Forelimb muscle (tissue), 1 donor: ENCODE measurements around the gene TOP2A. TPM values are rescaled to one million over a fixed set of nuclear protein-coding genes. Genes with fewer than 3 reads are reported as not detected.
A peak's percentile ranks its signal among the peaks of the same experiment; 100 is the strongest.

ENCODE experiments used
- DNase-seq: peaks from one replicate; pipeline ENCODE4 v3.0.0-alpha.2; 2013; ENCODE audit warnings: low read depth
- polyA plus RNA-seq: library from polyadenylated mRNA; unstranded; fragments of 120-200 nt; gene quantifications from one replicate; pipeline ENCODE4 v1.2.1, GENCODE V29; 2013; ENCODE audit not compliant: insufficient read length

Gene TOP2A
- 53.9 TPM for polyA plus RNA-seq

GRCh38 chr17:40417609-40418427, at the start of gene TOP2A:
TOP2A (minus strand) TSS chr17:40417896; CDS start chr17:40417791, 105 bp downstream.
- DNase-seq = peak; percentile 100

- DNase-seq = no peak
Measured at GRCh38 chr17:40467281-40467867, 49.7 kb upstream of the TOP2A start.

DNA sequence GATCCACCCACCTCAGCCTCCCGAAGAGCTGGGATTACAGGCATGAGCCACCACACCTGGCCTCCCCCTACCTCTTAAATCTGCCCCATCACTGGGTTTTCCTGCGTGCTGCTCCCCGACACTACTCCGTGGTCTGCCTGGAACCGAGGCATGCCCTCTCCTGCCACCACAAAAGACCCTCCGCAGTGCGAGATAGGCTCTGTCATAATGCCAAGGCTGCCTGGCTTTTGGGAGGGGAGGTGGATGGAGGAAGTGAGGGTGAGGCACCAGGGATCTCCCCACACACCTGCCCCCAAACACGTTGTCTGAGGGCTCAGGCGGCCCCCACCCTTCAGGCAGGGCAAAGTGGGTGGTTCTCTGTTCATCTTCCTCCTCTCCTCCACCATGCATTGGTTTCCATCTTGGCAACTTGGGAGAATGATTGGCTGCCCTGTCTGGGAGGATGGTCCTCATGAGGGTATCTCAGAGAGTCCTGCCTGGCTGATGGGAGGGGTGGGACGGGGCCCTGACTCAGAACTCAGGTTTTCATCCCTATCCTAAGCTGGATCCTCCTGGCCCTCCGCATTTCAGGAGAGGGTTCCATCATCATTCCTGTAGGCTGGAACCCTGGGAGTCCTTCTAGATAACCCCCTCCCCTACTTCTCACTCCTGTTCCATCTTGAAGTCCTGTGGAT, 48.7 kb upstream of the TOP2A start:
- DNase-seq = no peak

GRCh38 chr17:40464392-40464855, 46.7 kb upstream of the TOP2A start:
- DNase-seq = no peak

- no peak for DNase-seq
Measured at GRCh38 chr17:40463122-40463550, 45.4 kb upstream of the TOP2A start.

GRCh38 chr17:40462343-40463121, 44.8 kb upstream of the TOP2A start:
- no peak for DNase-seq

- no peak for DNase-seq
Measured at GRCh38 chr17:40461732-40462342, 44.1 kb upstream of the TOP2A start.

- DNase-seq = no peak
Measured at GRCh38 chr17:40460968-40461731, 43.5 kb upstream of the TOP2A start.

GRCh38 chr17:40460604-40460967, 42.9 kb upstream of the TOP2A start:
- DNase-seq = no peak

GRCh38 chr17:40459636-40460603, 42.2 kb upstream of the TOP2A start:
- no peak for DNase-seq

DNA sequence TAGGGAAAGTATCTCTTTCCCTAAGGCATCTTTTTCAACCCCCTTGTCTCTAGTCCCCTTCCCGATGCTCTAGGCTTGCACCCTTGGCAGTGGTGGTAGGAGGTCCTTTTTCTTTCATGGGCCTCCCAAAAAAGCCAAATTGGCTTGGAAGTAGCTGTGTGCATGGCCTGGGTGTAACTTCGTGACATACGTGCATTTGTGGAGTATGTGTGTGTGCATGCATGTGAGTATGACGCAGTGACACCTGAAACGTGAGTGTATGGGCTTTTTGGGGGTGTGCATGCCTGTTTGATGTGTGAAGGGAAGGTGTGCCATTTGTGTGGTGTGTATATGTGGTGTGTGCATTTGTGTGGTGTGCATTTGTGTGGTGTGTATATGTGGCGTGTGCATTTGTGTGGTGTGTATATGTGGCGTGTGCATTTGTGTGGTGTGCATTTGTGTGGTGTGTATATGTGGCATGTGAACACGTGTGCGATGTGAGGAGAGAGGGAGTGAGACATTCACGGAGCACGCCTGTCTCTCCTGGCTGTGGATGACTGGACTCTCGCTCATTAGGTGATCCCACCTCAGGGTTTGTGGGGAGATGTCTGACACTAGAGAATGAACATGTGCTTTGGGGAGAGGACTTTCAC, 41.3 kb upstream of the TOP2A start:
- DNase-seq = no peak

DNA sequence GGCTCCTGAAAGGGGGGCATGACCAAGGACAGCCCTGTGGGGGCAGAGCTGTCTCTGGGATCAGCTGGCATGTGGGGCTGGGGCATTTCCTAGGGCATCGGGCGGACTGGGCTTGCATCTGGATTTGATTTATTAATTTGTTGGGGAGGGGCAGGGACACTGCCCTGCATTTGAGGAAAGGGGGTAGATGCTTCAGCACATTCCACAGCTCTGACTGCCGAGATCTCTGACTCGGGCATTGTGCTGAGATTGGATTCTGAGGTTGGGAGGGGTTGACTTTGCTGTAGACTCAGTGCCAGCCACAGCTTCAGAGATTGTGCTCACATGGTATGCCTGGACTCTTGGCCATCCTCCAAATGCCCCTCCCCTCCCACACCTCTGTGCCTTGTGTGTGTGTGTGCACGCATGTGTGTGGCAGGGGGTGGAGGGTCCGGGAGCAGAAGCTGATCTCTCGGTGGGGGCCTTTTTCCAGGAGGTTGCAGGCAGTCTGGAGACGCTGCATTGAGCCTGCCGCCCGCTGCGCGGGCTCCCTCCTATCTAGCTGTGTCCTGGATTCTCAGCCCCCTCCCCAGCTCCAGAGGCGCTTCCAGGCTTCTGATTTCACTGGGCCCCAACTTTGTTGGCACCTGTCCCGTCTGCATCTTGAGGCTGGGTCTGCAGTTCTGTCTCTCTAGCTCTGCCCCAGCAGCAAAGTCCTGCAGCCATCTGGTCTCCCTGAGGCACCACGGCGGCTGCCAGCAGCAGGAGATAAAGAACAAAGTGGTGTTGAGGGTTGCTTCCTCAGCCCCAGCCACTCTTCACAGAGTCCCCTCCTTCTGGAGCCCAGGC, 40.5 kb upstream of the TOP2A start:
- DNase-seq = no peak

- no peak for DNase-seq
Measured at GRCh38 chr17:40457369-40457768, 39.7 kb upstream of the TOP2A start.

GRCh38 chr17:40456396-40456951, 38.8 kb upstream of the TOP2A start:
- no peak for DNase-seq

- no peak for DNase-seq
Measured at GRCh38 chr17:40454613-40454995, 36.9 kb upstream of the TOP2A start.

DNA sequence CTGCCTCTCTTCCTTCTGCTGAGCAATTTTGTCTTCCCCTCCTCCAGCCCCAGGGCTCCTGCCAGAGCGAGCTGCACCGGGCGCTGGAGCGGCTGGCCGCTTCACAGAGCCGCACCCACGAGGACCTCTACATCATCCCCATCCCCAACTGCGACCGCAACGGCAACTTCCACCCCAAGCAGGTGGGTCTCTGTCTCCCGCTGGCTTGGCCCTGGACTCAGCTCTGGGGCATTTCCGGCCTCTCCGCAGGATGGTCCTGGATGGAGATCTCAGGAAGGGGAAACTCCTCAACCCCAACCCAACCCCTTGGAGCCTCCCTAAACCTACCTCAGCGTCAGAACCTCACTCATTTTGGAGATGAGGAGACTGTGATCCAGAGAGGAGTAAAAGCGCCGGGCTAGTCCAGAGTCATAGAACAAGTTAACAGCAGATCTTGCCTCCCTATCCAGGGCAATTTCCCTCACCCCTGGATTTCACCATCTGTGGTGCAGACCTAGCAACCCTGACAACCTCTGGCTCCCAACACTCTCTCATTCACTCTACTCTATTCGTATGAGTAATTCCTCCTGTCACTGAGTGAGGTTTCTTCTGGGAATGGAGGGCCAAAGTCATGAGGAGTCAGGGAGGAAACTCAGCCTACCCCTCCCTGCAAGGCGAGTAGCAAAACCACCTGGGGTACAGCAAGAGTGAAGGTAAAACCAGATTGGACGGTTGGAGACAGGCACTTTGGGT, 36.4 kb upstream of the TOP2A start:
- no peak for DNase-seq

- no peak for DNase-seq
Measured at GRCh38 chr17:40452921-40453378, 35.3 kb upstream of the TOP2A start.
